Measurements from ENCODE around the gene SPR. TPM values are rescaled to one million over a fixed set of nuclear protein-coding genes. Genes with fewer than 3 reads are reported as not detected.

The SPR gene
- total and polyA plus RNA-seq, 2 of the 13 experiments (the other 11 are each of a cell fraction or from before 2014, with no cell fraction given): 34.0 to 96.0 TPM

GRCh38 chr2:72895759-72896281, 8.6 kb downstream of the SPR start:
- Histone ChIP-seq H2AFZ (ENCODE audit: low read length) (no peak overlapping the region), H3K27ac (ENCODE audit: extremely low read length, insufficient read depth, low read length) (no peak overlapping the region), H4K20me1 (ENCODE audit: insufficient read depth, low read length) (peaks cover 7% of the 10 kb centered on the region; the same call in 1 of the 2 replicates), H3K4me1 (ENCODE audit: insufficient read depth, low read length) (peaks cover 21% of the 10 kb centered on the region), H3K9ac (ENCODE audit: insufficient read depth, low read depth, low read length) (no peak overlapping the region), H3K4me2 (ENCODE audit: low read depth, low read length) (peak overlapping the region; percentile 82), H3K4me3 (replicated peaks in 1 of 3; ENCODE audit: insufficient read depth in 1 of 3, low read depth in 2 of 3, low read length in 3 of 3) (peak overlapping the region in 2 of 3 experiments; percentile 34 to 47; a peak in 3 of 6 replicates), H3K27me3 (ENCODE audit: control insufficient read depth in 1 of 2, insufficient read depth in 2 of 2, low read length in 2 of 2) (peaks cover 12 to 59% of the 10 kb centered on the region in 2 experiments), H3K9me3 (ENCODE audit: low read length) (no peaks in the 10 kb centered on the region), H3K79me2 (ENCODE audit: insufficient read depth, low read length) (no peaks in the 10 kb centered on the region), H3K36me3 (replicated peaks in 1 of 2; ENCODE audit: control insufficient read depth in 1 of 2, insufficient read depth in 2 of 2, low read length in 2 of 2) (peaks cover 8 to 16% of the 10 kb centered on the region in 2 experiments)
- FAIRE-seq: peak; percentile 37
- intact Hi-C loops (cut with micrococcal nuclease; ENCODE audit: unreplicated experiment) (no loop called here), in situ Hi-C loops (cut with HindIII; ENCODE audit: extremely low pct_ligation_motif_present, low pct_unique_long_range_greater_than_20kb) (no loop called here)
- no peak for DNase-seq (ENCODE audit: low spot score)
- no TSS peak for BruUV-seq (replicated peaks)
- 3% methylated on average over 14 of the region's 16 CpGs for WGBS (ENCODE audit: low lambda C conversion rate)
- peak; percentile 46 for ATAC-seq
- POLR2A ChIA-PET: interaction anchor here (0.9 to 1.2 kb wide), 2 partner anchors 8 to 9 kb away, joined by 3 read pairs; partner anchors contain the start of gene SPR
- CTCF ChIA-PET (ENCODE audit: low intra/inter-chr PET ratio, low total read pairs): interaction anchor here (5.1 kb wide), 1 partner anchor 38 kb away, joined by 67 read pairs; no protein-coding TSS in a partner anchor
- no peak for TF ChIP-seq MYNN (CRISPR knock-in tag; IDR thresholded peaks at IDR 0.05; ENCODE audit: low read depth)
- no peak for TF ChIP-seq ARID4A (CRISPR knock-in tag; IDR thresholded peaks at IDR 0.05; ENCODE audit: borderline replicate concordance)
- no peak for TF ChIP-seq SMC3 (IDR thresholded peaks at IDR 0.05; ENCODE audit: low read length)
- peak; percentile 52 for TF ChIP-seq ZNF687 (CRISPR knock-in tag; IDR thresholded peaks at IDR 0.05)
- TF ChIP-seq ARNT (IDR thresholded peaks at IDR 0.05): no peak
- no peak for TF ChIP-seq ZNF816 (CRISPR knock-in tag; IDR thresholded peaks at IDR 0.05; ENCODE audit: borderline replicate concordance)
- 0 out of 2 replicates have a peak, but pooled peaks have one; percentile 53 for TF ChIP-seq ZNF724P (CRISPR knock-in tag; IDR thresholded peaks at IDR 0.05; ENCODE audit: borderline replicate concordance)
- TF ChIP-seq SRF (IDR thresholded peaks at IDR 0.05; ENCODE audit: low read depth, low read length): no peak
- TF ChIP-seq ZNF432 (CRISPR knock-in tag; IDR thresholded peaks at IDR 0.05; ENCODE audit: borderline replicate concordance): no peak
- TF ChIP-seq ATF7 (IDR thresholded peaks at IDR 0.05): no peak
- no peak for TF ChIP-seq ATF7 (CRISPR knock-in tag; IDR thresholded peaks at IDR 0.05)
- TF ChIP-seq GABPB1 (CRISPR knock-in tag; IDR thresholded peaks at IDR 0.05): no peak
